ENCODE data around the gene VAMP4.

Gene VAMP4

DNA sequence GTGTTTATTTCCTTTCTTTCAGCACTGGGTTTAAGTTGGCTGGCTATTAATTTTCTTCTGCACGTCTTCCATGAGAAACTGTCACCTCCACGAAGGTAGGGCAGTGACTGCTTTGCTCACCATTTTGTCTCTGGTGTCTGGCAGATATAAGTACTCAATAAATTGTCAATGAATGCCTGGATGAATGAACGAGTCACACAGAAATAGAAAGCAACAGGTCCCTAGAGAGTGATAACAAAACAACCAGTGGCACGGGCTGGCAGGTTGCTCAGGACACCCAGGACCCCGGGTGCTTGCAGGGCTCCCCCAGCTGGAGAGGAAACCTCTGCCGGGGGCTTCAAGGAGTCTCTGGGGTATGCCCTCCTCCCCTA, 86.1 kb downstream of the VAMP4 start:
- TF ChIP-seq CTCF (IDR thresholded peaks at IDR 0.05; ENCODE audit: low read depth, low read length, missing control alignments) = no peak
- no peak overlapping the region for H3K4me3 ChIP-seq (ENCODE audit: low read depth, low read length)
- DNase-seq (ENCODE audit: low read depth) = no peak
- in situ Hi-C loops (cut with HindIII; ENCODE audit: low sequenced_read_pairs) = no loop called here

DNA sequence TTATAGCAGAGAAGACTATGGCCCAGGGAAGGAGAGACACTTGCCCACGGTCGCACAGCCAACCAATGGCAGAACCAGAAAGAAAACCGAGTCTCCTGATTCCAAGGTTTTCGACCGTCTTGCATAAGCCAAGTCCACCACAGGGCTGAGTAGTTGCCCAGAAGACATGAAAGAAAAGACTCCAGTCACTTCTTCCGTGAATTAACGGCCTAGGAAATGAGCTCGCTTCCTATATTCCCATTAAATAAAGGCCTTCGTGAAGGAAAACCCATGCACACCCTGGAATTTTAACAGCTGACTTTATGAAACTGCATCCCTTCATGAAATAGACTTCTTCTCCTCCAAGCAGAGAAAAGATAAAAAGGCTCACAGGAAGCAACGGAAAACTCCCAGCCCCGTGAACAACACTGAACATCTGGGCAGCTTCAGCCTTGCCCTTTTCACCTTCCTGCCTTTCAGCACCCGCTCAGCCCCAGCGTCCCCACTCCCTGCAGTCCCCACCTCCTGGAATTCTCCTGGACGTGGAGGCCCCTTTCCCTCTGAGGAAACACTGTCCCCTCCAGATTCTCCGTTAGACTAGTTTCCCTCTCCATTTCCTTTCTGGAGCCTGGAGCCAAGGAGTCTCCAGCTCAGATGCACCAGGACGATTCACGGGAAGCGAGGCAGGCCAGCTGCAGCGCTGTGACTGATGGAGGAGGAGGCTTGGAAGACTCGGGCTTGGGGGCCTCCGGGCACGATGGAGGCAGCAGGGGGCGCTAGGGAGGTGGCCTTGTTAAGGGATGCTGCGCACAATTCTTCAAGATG, 86.7 kb downstream of the VAMP4 start:
- no peak for DNase-seq (ENCODE audit: low read depth)
- H3K4me3 ChIP-seq (ENCODE audit: low read depth, low read length) = no peak overlapping the region
- peak; percentile 61 for TF ChIP-seq CTCF (IDR thresholded peaks at IDR 0.05; ENCODE audit: low read depth, low read length, missing control alignments)
- in situ Hi-C loops (cut with HindIII; ENCODE audit: low sequenced_read_pairs) = no loop called here

DNA sequence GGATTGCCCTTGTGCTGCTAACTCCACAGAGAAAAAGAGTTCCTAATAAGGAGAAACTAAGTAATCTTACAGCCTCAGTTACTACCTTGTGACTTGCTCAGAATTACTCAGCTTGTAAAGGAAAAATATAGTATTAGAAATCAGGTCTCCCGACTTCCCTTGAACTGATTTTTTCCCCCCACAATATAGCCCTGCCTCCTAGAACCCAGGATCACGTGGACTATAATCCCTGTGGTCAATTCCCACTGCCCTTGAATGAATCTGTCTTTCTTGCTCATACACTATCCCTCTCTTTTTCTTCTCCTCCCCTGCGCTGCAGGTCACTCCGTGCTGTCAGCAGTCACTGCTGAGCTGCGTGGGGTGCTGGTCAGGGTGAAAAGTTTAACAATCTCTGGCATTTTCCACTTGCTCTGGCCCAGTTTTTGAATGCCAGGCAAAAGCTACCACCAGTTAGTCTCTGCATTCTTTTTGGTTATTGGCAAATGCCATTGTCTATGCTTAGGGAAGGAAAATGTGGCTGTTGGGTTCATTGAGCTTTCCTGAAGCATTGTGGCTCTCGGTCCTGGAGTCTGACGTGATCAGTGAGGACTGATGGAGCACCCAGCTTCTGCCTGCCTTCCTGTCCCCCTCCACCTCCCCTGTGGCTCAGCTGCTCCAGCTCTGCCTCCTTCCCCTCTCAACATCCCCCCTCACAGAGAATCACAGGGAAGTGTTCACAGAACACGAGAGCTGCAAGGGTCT, 87.5 kb downstream of the VAMP4 start:
- in situ Hi-C loops (cut with HindIII; ENCODE audit: low sequenced_read_pairs) = no loop called here
- H3K4me3 ChIP-seq (ENCODE audit: low read depth, low read length) = no peak overlapping the region
- TF ChIP-seq CTCF (IDR thresholded peaks at IDR 0.05; ENCODE audit: low read depth, low read length, missing control alignments) = no peak
- DNase-seq (ENCODE audit: low read depth) = no peak

GRCh38 chr1:171653796-171654195, 88.1 kb downstream of the VAMP4 start:
- DNase-seq (ENCODE audit: low read depth) = no peak
- in situ Hi-C loops (cut with HindIII; ENCODE audit: low sequenced_read_pairs) = no loop called here

GRCh38 chr1:171652234-171652822, 89.5 kb downstream of the VAMP4 start, which contains the start of gene MYOC:
TSS of gene MYOC (minus strand) at chr1:171652688. CDS start at chr1:171652611, 77 bp downstream.
- no peak for DNase-seq (ENCODE audit: low read depth)
- H3K4me3 ChIP-seq (ENCODE audit: low read depth, low read length) = no peak within 1 kb of the TSS
- in situ Hi-C loops (cut with HindIII; ENCODE audit: low sequenced_read_pairs) = no loop called here
- TF ChIP-seq CTCF (IDR thresholded peaks at IDR 0.05; ENCODE audit: low read depth, low read length, missing control alignments) = no peak

More at GRCh38 chr1:171653796-171654195, 88.1 kb downstream of the VAMP4 start:
- TF ChIP-seq CTCF (IDR thresholded peaks at IDR 0.05; ENCODE audit: low read depth, low read length, missing control alignments) = no peak
- H3K4me3 ChIP-seq (ENCODE audit: low read depth, low read length) = no peak overlapping the region
